DOHH2 (cell line): Measurements from ENCODE around the gene ZNF507.

Experiments
- EZH2phosphoT487 ChIP-seq: fragments of 200-600 bp; sonication (generic); IDR thresholded peaks from 2 replicates; pipeline ENCODE4 v1.6.1; 2017; ENCODE audit warnings: borderline replicate concordance, mild to moderate bottlenecking, antibody characterized with exemption, low read length, moderate library complexity, mixed read lengths
- TF ChIP-seq, protein P1 (sequence below): fragments of 200-600 bp; sonication (generic); IDR thresholded peaks from one replicate; pipeline ENCODE4 v1.5.1; 2014; ENCODE audit warnings: antibody characterized with exemption, mild to moderate bottlenecking, low read depth, low read length; ENCODE audit not compliant: poor library complexity, severe bottlenecking

DNA sequence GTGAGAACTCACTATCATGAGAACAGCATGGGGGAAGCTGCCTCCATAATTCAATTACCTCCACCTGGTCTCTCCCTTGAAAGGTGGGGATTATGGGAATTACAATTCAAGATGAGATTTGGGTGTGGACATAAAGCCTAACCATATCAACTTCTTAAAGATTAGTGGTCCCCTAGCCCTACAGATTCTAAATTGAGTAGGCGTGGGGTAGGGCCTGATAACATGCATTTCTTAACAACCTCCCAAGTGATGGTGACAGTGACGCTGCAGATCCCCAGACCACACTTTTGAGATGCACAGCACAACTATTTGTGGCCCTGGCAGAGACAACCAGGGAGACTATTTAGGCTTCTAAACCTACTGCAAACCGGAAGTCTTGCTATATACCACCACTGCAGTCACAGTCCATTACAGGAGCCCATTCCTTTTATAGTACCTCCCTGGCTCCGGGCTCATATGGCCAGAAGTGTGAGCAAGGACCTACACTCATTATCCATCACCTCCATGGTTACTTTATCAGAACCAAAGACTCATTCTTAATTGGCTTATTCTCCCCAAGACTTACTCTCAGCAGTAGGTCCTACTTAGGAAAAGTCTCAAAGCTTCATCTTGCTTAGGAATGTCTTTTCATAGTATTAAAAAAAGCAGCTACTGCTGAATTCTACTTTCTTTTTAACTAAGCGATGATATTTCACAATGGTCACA, 58.0 kb downstream of the ZNF507 start:
- TF ChIP-seq, protein P1, sequence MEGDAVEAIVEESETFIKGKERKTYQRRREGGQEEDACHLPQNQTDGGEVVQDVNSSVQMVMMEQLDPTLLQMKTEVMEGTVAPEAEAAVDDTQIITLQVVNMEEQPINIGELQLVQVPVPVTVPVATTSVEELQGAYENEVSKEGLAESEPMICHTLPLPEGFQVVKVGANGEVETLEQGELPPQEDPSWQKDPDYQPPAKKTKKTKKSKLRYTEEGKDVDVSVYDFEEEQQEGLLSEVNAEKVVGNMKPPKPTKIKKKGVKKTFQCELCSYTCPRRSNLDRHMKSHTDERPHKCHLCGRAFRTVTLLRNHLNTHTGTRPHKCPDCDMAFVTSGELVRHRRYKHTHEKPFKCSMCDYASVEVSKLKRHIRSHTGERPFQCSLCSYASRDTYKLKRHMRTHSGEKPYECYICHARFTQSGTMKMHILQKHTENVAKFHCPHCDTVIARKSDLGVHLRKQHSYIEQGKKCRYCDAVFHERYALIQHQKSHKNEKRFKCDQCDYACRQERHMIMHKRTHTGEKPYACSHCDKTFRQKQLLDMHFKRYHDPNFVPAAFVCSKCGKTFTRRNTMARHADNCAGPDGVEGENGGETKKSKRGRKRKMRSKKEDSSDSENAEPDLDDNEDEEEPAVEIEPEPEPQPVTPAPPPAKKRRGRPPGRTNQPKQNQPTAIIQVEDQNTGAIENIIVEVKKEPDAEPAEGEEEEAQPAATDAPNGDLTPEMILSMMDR, result no peak
- TF ChIP-seq EZH2phosphoT487, result no peak
